HG02642 (cell line): ENCODE data around the gene SFSWAP.
"Not testable (repeated sequence)": the region's sequence is repeated elsewhere in the genome, so short reads cannot be mapped to it uniquely, and the experiment has no call there.

Experiments used
- ATAC-seq: cut with Tn5 transposase; IDR thresholded peaks from one replicate; pipeline ENCODE4 v1.9.1; 2021; ENCODE audit warnings: mild to moderate bottlenecking; ENCODE audit not compliant: unreplicated experiment, poor library complexity

Gene SFSWAP

GRCh38 chr12:131678389-131679181 lies 32.3 kb upstream of the SFSWAP start:
- not testable (repeated sequence) for ATAC-seq

DNA sequence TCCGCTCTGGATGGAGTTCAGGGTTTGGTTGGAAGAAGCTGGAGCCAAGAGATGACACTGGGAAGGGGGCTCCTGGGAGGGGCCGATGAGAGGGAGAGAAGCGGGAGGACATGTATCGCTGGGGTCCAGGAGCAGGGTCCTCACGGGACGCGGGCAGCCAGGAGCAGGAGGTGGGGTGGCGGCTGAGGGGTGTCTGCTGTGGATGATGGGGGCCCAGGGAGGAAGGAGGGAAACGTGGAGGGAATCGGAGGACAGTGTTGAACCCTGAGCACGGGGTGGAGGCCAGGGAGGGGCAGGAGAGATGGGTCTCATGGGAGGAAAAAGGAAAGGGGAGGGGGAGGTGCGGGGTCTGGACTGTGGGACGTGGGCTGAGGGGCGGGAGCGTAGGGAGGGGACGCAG lies 31.7 kb upstream of the SFSWAP start:
- ATAC-seq: not testable (repeated sequence)

GRCh38 chr12:131679816-131680215 lies 31.1 kb upstream of the SFSWAP start:
- not testable (repeated sequence) for ATAC-seq

DNA sequence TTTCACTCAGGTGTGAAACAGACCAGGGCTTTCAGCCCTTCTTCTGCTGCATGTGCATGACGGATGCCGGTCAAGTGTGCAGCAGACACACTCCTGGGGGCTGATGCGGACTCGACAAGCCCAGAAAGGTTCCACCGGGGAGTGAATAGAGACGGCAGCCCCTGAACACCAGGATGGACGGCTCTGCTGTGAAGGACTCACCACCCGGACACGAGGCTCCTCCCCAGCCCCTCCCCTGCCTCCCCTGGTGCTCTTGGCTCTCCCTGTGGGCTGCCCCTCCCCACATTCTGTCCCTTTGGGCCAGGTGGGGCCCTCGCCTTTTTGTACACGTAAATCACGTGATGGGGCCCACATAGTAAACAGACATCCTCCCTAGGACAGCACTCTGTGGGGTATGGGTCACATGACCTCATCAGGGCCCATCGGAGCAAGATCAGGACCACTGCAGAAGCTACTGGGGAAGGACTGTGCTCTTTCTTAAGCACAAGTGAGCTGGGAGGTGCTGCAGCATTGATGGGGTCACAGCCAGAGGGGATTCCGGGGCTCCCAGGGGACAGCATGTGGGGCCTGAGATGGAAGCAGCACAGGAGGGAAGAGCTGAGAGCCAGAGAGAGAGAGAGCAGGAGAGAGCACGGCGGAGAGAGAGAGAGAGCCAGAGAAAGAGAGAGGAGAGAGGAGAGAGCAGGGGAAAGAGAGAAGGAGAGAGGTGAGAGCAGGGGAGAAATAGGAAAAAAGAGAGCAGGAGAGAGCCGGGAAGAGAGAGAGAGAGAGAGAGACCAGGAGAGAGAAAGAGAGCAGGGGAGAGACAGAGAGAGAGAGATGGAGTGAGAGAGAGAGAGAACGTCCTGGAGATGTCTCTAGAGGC lies 30.3 kb upstream of the SFSWAP start:
- ATAC-seq: not testable (repeated sequence)

DNA sequence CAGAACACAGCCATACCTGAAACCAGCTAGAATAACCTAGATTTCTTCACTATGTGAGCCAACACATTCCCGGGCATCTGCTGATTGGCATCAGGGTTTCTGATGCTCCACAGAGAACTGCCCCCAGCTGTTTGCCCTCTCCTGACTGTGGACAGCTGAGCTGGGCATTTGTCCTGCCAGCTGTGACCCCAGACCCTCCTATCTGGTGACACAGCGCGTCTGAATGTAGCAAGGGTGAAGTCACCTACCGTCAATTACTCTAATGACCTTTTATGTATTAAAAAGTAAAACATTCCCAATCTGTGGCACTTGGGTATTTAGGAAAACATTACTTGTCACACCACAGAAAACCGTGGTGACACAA lies 29.7 kb upstream of the SFSWAP start:
- ATAC-seq: no peak

- ATAC-seq: not testable (repeated sequence)
These were observed 29.0 kb upstream of the SFSWAP start for GRCh38 chr12:131681746-131682509.

GRCh38 chr12:131682510-131682895 lies 28.4 kb upstream of the SFSWAP start:
- no peak for ATAC-seq

DNA sequence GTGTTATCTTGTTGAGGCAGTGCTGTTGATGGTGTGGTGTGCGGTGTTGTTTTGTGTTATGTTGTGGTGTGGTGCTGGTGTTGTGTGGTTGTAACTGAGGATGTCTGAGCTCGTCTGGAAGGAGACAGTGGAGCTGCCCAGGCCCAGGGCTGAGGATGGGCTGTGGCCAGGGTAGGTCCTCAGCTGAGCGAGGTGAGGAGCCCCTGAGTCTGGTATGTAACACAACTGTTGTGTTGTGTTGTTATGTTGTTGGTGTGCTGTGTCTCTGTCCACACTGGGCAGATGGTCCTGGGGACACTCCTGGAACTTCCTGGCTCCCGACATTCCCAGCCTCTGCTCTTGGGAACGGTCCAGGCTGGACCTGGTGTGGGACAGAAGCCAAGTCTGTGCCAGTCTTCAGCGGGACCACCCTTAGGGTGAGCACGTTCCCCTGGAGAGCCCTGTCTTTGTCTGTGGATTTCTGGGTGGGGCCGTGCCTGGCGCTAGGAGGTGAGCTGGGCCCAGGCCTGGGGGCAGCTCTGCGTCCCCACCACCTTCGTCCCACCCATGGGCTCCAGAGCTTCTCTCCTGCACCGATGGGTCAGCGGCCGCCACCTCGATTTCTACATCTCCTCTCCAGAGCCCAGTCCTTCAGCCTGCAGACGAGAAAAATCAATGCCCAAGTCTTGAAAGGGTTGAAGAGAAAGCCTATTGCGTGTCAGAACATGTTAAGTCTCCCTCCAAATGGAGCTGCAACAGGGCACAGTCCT lies 27.4 kb upstream of the SFSWAP start:
- ATAC-seq: no peak

DNA sequence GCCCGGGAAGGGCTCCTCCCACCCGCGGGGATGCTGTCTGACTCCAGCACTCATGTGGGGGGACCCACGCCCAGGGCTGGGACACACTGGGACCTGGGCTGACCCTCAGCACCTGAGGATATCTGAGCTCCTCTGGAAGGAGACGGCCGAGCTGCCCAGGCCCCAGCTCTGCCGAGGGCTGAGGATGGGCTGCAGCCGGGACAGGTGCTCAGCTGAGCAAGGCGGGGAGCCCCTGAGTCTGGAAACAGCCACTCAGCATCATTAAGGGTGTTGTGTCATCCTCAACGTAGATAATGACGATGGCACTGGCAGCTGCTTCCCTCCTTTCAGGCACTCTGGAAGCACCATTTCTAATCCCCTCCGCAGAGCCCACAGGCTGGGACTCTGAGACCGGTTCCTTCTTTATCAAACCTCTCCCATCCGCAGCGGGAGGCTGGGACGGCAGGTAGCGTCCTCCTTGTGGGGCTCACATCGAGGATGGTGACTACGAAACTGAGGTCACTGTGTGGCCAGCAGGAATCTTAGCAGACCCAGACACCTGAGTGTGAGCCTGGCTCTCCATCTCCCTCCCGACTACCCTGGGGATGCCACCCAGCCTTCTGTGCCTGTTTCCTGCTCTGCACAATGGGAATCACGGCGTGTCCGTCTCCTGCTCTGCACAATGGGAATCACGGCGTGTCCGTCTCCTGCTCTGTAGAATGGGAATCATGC lies 26.7 kb upstream of the SFSWAP start:
- ATAC-seq: no peak

- ATAC-seq: no peak
These were observed 23.4 kb upstream of the SFSWAP start for GRCh38 chr12:131687346-131688125.

- no peak for ATAC-seq
These were observed 22.6 kb upstream of the SFSWAP start for GRCh38 chr12:131688131-131688844.

DNA sequence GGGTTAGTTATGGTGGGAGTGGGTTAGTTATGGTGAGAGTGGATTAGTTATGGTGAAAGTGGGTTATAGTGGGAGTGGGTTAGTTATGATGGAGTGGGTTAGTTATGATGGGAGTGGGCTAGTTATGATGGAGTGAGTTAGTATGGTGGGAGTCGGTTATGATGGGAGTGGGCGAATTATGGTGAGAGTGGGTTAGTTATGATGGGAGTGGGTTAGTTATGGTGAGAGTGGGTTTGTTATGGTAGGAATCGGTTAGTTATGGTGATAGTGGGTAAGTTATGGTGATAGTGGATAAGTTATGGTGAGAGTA lies 22.1 kb upstream of the SFSWAP start:
- ATAC-seq: no peak

GRCh38 chr12:131690320-131690719 lies 20.6 kb upstream of the SFSWAP start:
- ATAC-seq: no peak

DNA sequence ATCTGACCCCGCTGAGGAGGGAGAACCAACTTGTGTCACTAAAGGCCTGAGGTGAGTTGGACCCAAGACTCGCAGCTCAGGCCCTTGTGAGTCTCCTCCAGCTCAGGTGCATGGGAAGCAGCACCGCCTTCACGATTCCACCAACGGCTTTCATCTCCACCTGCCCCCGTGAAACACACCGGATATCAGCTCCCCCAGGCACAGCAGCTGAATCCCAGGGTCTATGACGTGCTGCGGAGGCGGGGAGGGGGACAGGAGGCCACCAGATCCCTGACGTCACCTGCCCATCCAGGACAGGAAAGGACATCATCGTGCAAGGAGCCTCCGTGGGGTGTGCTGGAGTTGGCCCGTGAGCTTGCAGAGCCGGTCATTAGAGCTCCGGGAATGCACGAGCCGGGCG lies 18.5 kb upstream of the SFSWAP start:
- ATAC-seq: no peak

DNA sequence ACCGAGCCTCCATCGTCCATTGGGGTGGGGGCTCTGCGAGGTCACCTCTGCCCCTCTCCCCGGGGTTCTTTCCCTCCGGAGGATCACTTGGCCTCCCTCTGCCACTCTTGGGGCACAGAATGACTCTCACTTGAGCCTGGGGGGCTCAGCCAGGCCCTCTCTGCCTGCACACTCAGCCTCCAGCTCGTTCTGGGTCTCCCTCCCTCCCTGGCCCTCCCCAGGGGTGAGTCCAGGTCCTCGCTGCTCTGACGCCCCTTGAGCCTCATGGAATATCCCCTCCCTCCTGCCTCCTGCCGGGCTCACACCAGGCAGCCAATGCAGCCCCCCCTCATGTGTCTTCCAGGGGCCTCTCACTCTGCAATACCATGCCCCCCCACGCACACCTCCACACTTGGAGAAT lies 17.7 kb upstream of the SFSWAP start:
- ATAC-seq: no peak

DNA sequence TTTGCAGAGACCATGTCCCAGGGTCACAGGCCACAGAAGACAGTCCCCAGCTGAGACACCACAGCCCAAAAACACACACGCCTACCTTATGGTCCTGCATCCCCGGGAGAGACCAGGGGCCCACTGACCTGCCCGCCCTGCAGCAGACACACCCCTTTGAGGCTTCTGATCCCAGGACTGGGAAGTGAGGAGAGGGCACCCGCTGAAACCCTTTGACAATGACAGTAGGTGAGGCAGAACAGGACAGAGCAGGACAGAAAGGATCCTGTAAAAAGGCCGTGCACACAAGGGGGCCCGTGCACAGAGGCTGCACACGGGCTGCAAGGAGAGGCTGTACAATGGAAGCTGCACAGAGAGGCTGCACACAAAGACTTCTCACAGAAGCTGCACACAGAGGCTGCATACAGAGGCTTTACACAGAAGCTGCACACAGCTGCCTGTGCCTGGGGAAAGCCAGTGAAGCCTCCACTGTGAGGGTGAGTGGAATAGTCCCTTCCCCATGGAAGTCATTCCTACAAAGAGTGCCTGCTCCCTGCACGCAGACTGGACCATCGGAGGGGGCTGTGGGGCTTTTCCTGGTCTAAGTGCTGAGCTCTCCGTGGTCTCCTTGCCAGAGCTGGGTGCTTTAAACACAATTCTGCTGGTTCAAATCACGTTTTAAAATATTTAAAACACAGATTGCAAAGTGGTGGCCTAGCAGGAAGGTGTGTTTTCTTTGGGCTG lies 16.6 kb upstream of the SFSWAP start:
- ATAC-seq: no peak

DNA sequence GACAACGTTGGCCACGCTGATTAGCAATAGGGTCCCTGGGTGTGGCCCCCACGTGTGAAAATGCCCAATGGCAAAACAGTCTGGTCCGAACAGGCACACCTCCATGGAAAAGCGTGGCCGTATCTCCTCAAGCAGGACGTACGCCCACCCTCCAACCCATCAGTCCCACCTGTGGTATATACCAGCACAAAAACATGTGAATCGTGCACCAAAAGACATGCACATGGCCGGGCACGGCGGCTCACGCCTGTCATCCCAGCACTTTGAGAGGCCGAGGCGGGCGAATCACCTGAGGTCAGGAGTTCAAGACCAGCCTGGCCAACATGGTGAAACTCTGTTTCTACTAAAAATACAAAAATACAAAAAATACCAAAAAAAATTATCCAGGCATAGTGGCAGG lies 14.9 kb upstream of the SFSWAP start:
- ATAC-seq: no peak

- no peak for ATAC-seq
These were observed 12.6 kb upstream of the SFSWAP start for GRCh38 chr12:131698286-131698685.
